K562 treated with DMSO at 1 percent for 24 hours (cell line): ENCODE measurements around the gene MEG3. TPM values are rescaled to one million over a fixed set of nuclear protein-coding genes. Genes with fewer than 3 reads are reported as not detected.

Source experiments
- total RNA-seq: library from RNA; unstranded; fragments of 300-600 nt; gene quantifications from 2 replicates; pipeline ENCODE4 v1.2.3, GENCODE V29; 2022; ENCODE audit warnings: low read depth; ENCODE audit not compliant: insufficient read depth

Gene MEG3
- total RNA-seq, result 1.8 and 3.2 TPM in 2 replicates

GRCh38 chr14:100825713-100826331 is at the start of gene MEG3:
Gene MEG3, plus strand, starts transcription at chr14:100826118.

GRCh38 chr14:100903672-100904185 is 77.8 kb downstream of the MEG3 start, which contains the start of gene RTL1:
Gene RTL1, minus strand, starts transcription at chr14:100903722. Its CDS starts 18,934 bp downstream, at chr14:100884788.

Other genes starting within 250 kb of the MEG3 start
- 0.38 TPM in 1 of 2 replicates, not detected in the other for gene BEGAIN, start 238.7 kb upstream of the MEG3 start, total RNA-seq
- 293 and 329 TPM in 2 replicates for gene DLK1, start 99.2 kb upstream of the MEG3 start, total RNA-seq
- gene RTL1, start 77.6 kb downstream of the MEG3 start, total RNA-seq, result not detected in 2 replicates